HG02759 (cell line): ENCODE results near the gene FAM222B.
"Not testable (repeated sequence)": the region's sequence is repeated elsewhere in the genome, so short reads cannot be mapped to it uniquely, and the experiment has no call there.

Experiments used
- ATAC-seq: cut with Tn5 transposase; IDR thresholded peaks from one replicate; pipeline ENCODE4 v1.9.1; 2021; ENCODE audit warnings: mild to moderate bottlenecking, moderate library complexity; ENCODE audit not compliant: unreplicated experiment

Gene FAM222B

DNA sequence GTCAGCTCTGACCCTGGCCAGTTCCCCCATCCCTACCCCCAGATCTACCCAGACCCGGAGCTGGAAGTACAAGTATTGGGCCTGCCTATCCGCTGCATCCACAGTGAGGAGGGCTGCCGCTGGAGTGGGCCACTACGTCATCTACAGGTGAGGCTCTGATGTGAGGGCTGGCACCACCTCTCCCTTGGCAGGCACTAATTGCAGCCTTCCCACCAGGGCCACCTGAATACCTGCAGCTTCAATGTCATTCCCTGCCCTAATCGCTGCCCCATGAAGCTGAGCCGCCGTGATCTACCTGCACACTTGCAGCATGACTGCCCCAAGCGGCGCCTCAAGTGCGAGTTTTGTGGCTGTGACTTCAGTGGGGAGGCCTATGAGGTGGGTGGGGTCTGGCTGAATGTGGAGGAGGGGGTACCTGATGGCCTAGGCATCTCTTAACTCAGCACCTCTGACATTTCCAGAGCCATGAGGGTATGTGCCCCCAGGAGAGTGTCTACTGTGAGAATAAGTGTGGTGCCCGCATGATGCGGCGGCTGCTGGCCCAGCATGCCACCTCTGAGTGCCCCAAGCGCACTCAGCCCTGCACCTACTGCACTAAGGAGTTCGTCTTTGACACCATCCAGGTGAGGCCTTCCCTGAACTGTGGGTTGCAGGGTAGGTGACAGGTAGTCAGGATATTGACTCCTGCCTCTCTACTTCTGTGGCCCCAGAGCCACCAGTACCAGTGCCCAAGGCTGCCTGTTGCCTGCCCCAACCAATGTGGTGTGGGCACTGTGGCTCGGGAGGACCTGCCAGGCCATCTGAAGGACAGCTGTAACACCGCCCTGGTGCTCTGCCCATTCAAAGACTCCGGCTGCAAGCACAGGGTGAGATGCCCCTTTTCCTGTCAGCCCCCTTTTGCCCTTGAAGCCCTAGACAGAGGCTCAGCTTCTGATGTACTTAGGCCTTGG lies 94.5 kb downstream of the FAM222B start:
- ATAC-seq, result no peak

- no peak for ATAC-seq
These were observed 95.4 kb downstream of the FAM222B start for GRCh38 chr17:28747051-28747691.

DNA sequence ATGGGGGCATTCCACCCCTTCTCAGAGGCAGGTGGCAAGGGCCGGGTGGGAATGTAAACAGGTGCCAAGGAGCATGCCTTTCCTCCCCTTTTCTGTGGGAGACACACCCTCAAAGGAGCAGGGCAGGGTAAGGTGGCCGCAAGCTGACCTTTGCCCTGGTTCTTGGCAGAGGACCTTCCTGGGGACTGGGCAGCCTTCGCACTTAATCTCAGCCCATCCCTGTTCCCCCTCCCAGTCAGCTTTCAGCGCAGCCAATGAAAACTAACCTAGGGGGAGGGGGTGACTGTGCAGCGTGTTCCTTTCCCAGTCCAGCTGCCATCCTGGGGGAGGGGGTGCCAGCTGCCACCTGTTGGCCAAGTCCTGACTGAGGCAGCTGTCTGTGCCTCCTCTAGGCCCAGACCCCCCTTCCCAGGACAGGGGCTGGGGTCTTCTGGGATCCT lies 96.0 kb downstream of the FAM222B start:
- ATAC-seq, result no peak

- ATAC-seq, result no peak
These were observed 96.7 kb downstream of the FAM222B start for GRCh38 chr17:28745786-28746411.

GRCh38 chr17:28744972-28745785 lies 97.4 kb downstream of the FAM222B start:
- ATAC-seq, result no peak

DNA sequence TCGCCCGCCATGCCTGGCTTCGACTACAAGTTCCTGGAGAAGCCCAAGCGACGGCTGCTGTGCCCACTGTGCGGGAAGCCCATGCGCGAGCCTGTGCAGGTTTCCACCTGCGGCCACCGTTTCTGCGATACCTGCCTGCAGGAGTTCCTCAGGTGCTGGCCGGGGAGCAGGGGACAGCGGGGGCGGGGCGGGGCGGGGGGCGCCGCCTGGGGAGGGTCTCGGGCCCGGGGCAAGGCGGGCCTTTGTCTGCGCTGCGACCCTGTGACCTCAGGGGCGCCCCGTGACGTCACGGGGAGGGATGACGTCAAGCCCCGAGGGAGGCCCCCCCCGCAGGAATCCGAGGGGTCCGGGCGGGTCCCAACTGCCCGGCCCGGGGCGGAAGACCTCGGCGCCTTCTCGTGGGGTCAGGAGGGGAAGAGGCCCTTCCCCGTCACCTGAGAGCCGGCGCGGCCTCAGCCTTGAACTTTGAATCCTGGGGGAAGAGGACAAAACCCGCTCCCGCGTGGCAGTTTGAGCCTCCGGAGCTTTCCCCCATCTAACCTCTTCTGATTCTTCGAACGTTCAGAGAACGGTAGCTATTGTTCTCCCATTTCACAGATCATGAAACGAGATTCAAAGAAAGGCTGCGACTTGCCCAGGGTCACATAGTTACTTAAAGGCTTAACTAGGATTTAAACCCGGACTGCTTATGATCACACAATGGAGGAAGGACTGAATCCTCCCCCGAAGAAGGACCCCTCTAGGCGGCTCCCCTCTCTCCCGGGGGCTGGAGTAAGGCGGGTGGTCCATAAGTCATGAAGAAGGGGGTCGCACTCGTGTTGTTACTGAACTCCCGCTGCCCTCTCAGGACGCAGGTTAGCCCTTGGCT lies 98.3 kb downstream of the FAM222B start:
- peak; percentile 42 for ATAC-seq

DNA sequence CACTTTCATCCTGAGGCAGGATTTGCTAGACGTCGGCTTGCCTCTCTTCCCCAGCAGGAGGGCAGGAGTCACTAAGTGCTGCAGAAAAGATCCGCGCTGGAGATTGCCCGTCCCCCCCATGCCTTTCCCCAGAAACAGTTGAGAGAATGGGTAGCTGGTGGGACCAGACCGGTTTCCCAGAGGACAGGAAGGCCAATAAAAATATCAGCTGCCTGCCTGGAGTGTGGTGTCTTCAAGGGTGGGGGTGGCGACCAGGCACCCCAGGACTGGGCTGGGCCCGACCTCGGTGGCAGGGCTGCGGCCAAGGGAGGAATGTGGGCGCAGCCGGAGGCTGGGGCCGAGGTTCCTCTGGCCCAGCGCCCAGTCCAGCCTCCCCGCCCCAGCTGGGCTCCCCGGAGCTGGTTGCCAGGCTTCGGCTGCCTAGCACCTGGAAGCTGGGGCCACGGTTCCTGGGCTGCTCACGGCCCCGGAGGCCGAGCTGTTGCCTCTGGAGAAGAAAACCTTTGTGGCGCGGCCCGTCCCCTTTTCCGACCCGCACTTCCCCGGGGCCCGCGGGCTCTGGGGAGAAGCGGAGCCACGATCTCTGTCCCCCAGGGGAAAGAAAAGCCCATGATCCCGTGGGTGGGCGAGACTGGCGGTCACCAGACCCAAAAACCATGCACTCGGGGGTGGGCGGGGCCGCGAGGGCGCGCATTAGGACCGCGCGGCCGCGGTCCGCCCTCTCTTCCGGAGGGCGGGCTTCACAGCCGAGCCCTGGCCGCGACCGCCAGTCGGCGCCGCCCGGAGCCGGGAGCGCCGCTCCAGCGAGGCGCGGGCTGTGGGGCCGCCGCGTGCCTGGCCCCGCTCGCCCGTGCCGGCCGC lies 99.1 kb downstream of the FAM222B start, which contains the start of gene TRAF4:
Gene TRAF4, plus strand, starts transcription at position 769 of the 861 bp plus-strand sequence. CDS start 102 bp downstream, outside the sequence.
- ATAC-seq, result peak; percentile 76

DNA sequence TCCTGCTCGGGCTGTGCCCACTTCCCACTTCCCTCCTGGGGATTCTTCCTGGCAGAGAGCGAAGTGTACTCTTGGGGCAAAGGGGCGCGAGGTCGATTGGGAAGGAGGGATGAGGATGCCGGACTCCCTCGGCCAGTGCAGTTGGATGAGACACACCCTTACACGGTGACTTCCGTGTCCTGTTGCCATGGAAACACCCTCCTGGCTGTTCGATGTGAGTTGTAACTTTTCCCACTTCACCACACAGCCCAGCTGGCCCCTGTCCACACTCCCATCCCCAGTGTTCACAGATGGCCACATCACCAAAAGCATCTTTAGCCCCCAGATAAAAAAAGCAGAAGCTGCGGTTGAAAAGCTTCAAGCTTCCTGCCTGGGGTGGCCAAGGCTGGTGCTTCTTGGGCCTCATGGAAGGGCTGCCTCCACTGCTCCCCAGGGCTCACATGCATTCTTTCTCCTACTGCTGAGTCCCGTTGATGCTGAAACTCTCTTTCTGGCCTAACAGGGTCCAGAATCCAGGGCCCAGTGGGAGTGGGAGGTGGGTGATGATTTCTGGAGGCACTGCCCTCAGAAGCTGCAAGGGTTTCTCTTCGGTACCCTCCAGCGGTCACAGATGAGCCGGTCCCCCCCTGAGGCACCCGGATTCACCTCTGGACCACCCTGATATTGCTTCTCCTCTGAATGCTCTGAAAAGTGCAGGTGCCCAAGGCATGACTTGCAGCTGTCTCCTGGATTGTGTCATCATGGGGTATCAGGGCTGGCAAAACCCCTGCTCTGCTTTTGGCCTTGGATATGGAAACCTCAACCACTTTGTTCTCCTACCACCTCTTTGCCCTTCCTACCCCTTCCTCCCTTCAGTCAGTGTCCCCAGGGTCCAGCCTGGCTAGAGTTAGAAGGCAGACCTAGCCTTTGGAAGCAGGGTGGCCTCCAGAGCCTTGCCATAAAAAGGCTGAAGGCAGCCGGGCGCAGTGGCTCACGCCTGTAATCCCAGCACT lies 100.9 kb downstream of the FAM222B start:
- ATAC-seq, result no peak

DNA sequence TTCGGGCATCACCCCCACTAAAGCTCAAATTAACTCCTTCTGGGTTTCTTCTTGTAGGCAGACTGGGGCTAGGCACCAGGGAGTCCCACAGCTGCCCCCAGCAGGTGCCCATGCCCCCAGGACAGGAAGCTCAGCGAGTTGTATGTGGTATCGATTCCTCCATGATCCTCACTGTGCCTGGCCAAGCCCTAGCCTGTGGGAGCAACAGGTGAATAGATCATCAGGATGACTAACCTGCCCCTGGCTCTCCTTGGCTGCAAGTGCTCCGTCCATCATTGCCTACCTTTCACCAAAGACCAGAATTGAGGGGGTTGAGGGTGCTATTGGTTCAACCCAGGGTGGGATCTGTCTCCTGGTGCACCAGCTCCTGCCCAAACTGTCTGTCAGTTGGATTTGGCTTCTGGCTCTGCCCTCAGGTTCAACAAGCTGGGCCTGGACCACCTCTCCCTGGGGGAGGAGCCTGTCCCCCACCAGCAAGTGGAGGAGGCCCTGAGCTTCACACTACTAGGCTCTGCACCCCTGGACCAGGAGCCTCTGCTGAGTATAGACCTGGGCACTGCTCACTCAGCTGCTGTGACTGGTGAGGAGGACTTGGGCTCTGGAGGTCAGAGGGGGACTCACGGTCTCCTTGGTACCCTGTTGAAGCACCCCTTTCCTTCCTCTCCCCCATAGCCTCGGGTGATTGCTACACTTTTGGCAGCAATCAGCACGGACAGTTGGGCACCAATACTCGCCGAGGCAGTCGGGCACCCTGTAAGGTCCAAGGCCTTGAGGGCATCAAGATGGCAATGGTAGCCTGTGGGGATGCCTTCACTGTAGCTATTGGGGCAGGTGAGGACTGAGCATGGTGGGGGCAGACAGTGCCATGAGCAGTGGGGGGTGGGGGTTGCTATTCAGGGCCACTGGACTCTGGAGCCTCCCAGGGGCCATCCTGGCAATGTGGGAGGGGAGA lies 101.9 kb downstream of the FAM222B start:
- no peak for ATAC-seq

DNA sequence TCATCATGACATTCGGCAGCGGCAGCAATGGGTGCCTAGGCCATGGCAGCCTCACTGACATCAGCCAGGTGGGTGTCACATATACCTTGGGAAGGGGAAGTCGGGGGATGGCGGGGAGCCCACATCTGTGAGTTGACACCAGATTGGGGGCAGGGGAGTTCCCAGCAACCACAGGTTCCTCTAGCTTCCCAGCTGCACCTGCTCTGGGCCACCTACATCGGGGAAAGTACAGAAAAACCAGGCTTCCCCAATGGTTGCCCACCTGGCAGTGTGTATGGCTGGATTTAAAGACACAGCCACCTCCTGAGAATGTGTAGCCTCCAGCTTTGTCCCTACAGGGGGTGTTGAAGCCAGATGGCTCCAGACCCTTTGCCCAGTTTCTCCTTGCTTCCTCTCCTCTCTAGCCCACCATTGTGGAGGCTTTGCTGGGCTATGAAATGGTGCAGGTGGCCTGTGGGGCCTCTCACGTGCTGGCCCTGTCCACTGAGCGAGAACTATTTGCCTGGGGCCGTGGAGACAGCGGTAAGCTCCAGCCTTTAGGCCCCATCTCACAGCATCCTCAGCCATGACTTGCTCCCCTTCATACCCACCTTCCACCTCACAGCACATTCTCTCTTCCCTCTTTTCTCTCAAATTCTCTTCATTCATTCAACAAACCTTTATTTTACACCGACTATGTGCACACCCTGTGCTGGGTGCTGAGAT lies 103.8 kb downstream of the FAM222B start:
- ATAC-seq, result no peak

- peak; percentile 68 for ATAC-seq
These were observed 104.6 kb downstream of the FAM222B start for GRCh38 chr17:28737770-28738679.

GRCh38 chr17:28737316-28737715 lies 105.3 kb downstream of the FAM222B start:
- ATAC-seq, result no peak

DNA sequence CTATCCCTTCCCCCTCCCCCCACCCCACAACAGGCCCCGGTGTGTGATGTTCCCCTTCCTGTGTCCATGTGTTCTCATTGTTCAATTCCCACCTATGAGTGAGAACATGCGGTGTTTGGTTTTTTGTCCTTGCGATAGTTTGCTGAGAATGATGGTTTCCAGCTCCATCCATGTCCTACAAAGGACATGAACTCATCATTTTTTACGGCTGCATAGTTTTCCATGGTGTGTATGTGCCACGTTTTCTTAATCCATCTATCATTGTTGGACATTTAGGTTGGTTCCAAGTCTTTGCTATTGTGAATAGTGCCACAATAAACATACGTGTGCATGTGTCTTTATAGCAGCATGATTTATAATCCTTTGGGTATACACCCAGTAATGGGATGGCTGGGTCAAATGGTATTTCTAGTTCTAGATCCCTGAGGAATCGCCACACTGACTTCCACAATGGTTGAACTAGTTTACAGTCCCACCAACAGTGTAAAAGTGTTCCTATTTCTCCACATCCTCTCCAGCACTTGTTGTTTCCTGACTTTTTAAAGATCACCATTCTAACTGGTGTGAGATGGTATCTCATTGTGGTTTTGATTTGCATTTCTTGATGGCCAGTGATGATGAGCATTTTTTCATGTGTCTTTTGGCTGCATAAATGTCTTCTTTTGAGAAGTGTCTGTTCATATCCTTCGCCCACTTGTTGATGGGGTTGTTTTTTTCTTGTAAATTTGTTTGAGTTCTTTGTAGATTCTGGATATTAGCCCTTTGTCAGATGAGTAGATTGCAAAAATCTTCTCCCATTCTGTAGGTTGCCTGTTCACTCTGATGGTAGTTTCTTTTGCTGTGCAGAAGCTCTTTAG lies 106.4 kb downstream of the FAM222B start:
- ATAC-seq, result not testable (repeated sequence)

- no peak for ATAC-seq
These were observed 107.3 kb downstream of the FAM222B start for GRCh38 chr17:28735242-28735722.
